Stomach (tissue), 4 donors: Measurements from ENCODE around the gene DNAJB7.

Experiments
- EP300 ChIP-seq: sonication (generic); formaldehyde crosslinking; IDR thresholded peaks from one replicate; pipeline ENCODE4 v1.6.1; 2017; ENCODE audit warnings: antibody characterized with exemption
- POLR2A ChIP-seq, 4 donors: fragments of 450-650 bp; IDR thresholded peaks; one replicate each; pipeline ENCODE4 v1.6.1; 2016; ENCODE audit warnings: antibody characterized with exemption in 4 of 4, control low read depth in 2 of 4, mild to moderate bottlenecking in 1 of 4, moderate library complexity in 1 of 4
- POLR2AphosphoS5 ChIP-seq, 3 donors: sonication (generic); formaldehyde crosslinking; IDR thresholded peaks; one replicate each; pipeline ENCODE4 v1.6.1; 2016; ENCODE audit warnings: antibody characterized with exemption in 3 of 3
- TF ChIP-seq, protein P1 (sequence below), 7 experiments: fragments of 450-650 bp in 4 of 7; fragments of 200-600 bp in 3 of 7; sonication (generic) in 3 of 7; IDR thresholded peaks; one replicate each; pipeline ENCODE4 v1.5.1; 2016 to 2019; ENCODE audit warnings: antibody characterized with exemption in 7 of 7, control low read depth in 2 of 7, mild to moderate bottlenecking in 1 of 7

DNA sequence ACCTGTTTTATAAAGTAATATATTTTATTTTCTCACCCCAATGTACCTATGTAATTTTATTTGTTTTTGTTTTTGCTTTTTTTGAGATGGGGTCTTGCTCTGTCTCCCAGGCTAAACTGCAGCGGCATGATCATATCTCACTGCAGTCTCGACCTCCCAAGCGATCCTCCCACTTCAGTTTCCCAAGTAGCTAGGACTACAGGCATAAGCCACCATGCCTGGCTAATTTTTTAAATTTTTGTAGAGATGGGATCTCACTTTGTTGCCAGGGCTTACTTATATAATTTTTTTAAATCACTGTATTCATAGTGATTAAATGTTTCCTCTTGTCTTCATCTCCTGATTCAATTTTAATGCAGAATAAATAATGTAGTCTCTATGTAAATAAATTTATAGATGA lies 13.2 kb upstream of the DNAJB7 start:
- TF ChIP-seq POLR2A (IDR thresholded peaks at IDR 0.05) (no peak), POLR2AphosphoS5 (IDR thresholded peaks at IDR 0.05) (no peak), EP300 (no peak)
- TF ChIP-seq, protein P1, sequence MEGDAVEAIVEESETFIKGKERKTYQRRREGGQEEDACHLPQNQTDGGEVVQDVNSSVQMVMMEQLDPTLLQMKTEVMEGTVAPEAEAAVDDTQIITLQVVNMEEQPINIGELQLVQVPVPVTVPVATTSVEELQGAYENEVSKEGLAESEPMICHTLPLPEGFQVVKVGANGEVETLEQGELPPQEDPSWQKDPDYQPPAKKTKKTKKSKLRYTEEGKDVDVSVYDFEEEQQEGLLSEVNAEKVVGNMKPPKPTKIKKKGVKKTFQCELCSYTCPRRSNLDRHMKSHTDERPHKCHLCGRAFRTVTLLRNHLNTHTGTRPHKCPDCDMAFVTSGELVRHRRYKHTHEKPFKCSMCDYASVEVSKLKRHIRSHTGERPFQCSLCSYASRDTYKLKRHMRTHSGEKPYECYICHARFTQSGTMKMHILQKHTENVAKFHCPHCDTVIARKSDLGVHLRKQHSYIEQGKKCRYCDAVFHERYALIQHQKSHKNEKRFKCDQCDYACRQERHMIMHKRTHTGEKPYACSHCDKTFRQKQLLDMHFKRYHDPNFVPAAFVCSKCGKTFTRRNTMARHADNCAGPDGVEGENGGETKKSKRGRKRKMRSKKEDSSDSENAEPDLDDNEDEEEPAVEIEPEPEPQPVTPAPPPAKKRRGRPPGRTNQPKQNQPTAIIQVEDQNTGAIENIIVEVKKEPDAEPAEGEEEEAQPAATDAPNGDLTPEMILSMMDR (IDR thresholded peaks at IDR 0.05) = no peak
